ENCODE results near the gene SSR1. TPM values are rescaled to one million over a fixed set of nuclear protein-coding genes. Genes with fewer than 3 reads are reported as not detected.
"Not testable (repeated sequence)": the region's sequence is repeated elsewhere in the genome, so short reads cannot be mapped to it uniquely, and the experiment has no call there.

Gene SSR1
- total and polyA plus RNA-seq, 2 of the 13 experiments (the other 11 are each of a cell fraction or from before 2014, with no cell fraction given), result 203 to 243 TPM

- ATAC-seq; H4K20me1 ChIP-seq (ENCODE audit: insufficient read depth, low read length); POLR2A ChIA-PET; DNase-seq (ENCODE audit: low spot score); H3K27ac ChIP-seq (ENCODE audit: extremely low read length, insufficient read depth, low read length); H3K4me2 ChIP-seq (ENCODE audit: low read depth, low read length); H2AFZ ChIP-seq (ENCODE audit: low read length); H3K79me2 ChIP-seq (ENCODE audit: insufficient read depth, low read length); FAIRE-seq; H3K36me3 ChIP-seq (replicated peaks in 1 of 2; ENCODE audit: control insufficient read depth in 1 of 2, insufficient read depth in 2 of 2, low read length in 2 of 2); H3K4me3 ChIP-seq (replicated peaks in 1 of 3; ENCODE audit: insufficient read depth in 1 of 3, low read depth in 2 of 3, low read length in 3 of 3); H3K9me3 ChIP-seq (ENCODE audit: low read length); BruUV-seq (replicated peaks); in situ Hi-C loops (cut with HindIII; ENCODE audit: extremely low pct_ligation_motif_present, low pct_unique_long_range_greater_than_20kb); H3K27me3 ChIP-seq (ENCODE audit: control insufficient read depth in 1 of 2, insufficient read depth in 2 of 2, low read length in 2 of 2); intact Hi-C loops (cut with micrococcal nuclease; ENCODE audit: unreplicated experiment); CTCF ChIA-PET (ENCODE audit: low intra/inter-chr PET ratio, low total read pairs); H3K9ac ChIP-seq (ENCODE audit: insufficient read depth, low read depth, low read length): not testable (repeated sequence)
- peaks cover 13% of the 10 kb centered on the region for H3K4me1 ChIP-seq (ENCODE audit: insufficient read depth, low read length)
- 34% methylated on average over 1 of the region's 1 CpG for WGBS (ENCODE audit: low lambda C conversion rate)
These were observed 37.6 kb upstream of the SSR1 start for GRCh38 chr6:7350591-7350990.

GRCh38 chr6:7347551-7347997 lies 34.6 kb upstream of the SSR1 start:
- POLR2A ChIA-PET, result interaction anchor here (0.6 to 1.9 kb wide), 4 partner anchors 22 to 194 kb away, joined by 3 to 11 read pairs (median 4); partner anchors contain the start of genes CAGE1, DSP and RIOK1
- H3K4me3 ChIP-seq (replicated peaks in 1 of 3; ENCODE audit: insufficient read depth in 1 of 3, low read depth in 2 of 3, low read length in 3 of 3), result 0 out of 6 replicates have a peak overlapping the region, but pooled peaks of 1 of the 3 experiments have one; percentile 25
- H3K9ac ChIP-seq (ENCODE audit: insufficient read depth, low read depth, low read length), result peak overlapping the region; percentile 40; the same call in 1 of the 2 replicates
- WGBS (ENCODE audit: low lambda C conversion rate), result 7% methylated on average over 2 of the region's 2 CpGs
- peak overlapping the region; percentile 56 for H3K4me2 ChIP-seq (ENCODE audit: low read depth, low read length)
- H3K27ac ChIP-seq (ENCODE audit: extremely low read length, insufficient read depth, low read length), result peak overlapping the region; percentile 53
- H4K20me1 ChIP-seq (ENCODE audit: insufficient read depth, low read length); H3K79me2 ChIP-seq (ENCODE audit: insufficient read depth, low read length); BruUV-seq (replicated peaks); FAIRE-seq; H3K27me3 ChIP-seq (ENCODE audit: control insufficient read depth in 1 of 2, insufficient read depth in 2 of 2, low read length in 2 of 2); CTCF ChIA-PET (ENCODE audit: low intra/inter-chr PET ratio, low total read pairs); H3K36me3 ChIP-seq (replicated peaks in 1 of 2; ENCODE audit: control insufficient read depth in 1 of 2, insufficient read depth in 2 of 2, low read length in 2 of 2); intact Hi-C loops (cut with micrococcal nuclease; ENCODE audit: unreplicated experiment); H3K9me3 ChIP-seq (ENCODE audit: low read length); in situ Hi-C loops (cut with HindIII; ENCODE audit: extremely low pct_ligation_motif_present, low pct_unique_long_range_greater_than_20kb); TF ChIP-seq MAZ (IDR thresholded peaks at IDR 0.05; ENCODE audit: borderline replicate concordance, low read depth, low read length): not testable (repeated sequence)
- H3K4me1 ChIP-seq (ENCODE audit: insufficient read depth, low read length), result peaks cover 26% of the 10 kb centered on the region
- peak overlapping the region; percentile 81 for H2AFZ ChIP-seq (ENCODE audit: low read length)
- ATAC-seq, result peak; percentile 62
- DNase-seq (ENCODE audit: low spot score), result peak; percentile 51
- 0 out of 2 replicates have a peak, but pooled peaks have one; percentile 49 for TF ChIP-seq EHMT2 (IDR thresholded peaks at IDR 0.05; ENCODE audit: borderline replicate concordance, low read depth, low read length)
- TF ChIP-seq BCL3 (CRISPR knock-in tag; IDR thresholded peaks at IDR 0.05), result 0 out of 2 replicates have a peak, but pooled peaks have one; percentile 28
- peak; percentile 79; the same call in 1 of the 2 replicates for TF ChIP-seq NFE2L2 (IDR thresholded peaks at IDR 0.05; ENCODE audit: low read length)
- peak; percentile 16; the same call in 1 of the 2 replicates for TF ChIP-seq ARID4A (CRISPR knock-in tag; IDR thresholded peaks at IDR 0.05; ENCODE audit: borderline replicate concordance)
- TF ChIP-seq TARDBP (CRISPR knock-in tag; IDR thresholded peaks at IDR 0.05), result 0 out of 2 replicates have a peak, but pooled peaks have one; percentile 15
- TF ChIP-seq POGZ (CRISPR knock-in tag; IDR thresholded peaks at IDR 0.05), result 0 out of 2 replicates have a peak, but pooled peaks have one; percentile 15
- 0 out of 2 replicates have a peak, but pooled peaks have one; percentile 51 for TF ChIP-seq ZNF274 (CRISPR knock-in tag; IDR thresholded peaks at IDR 0.05)
- TF ChIP-seq MAFK (conservative IDR thresholded peaks at IDR 0.05 in 1 of 2, IDR thresholded peaks at IDR 0.05 in 1 of 2; ENCODE audit: low read length in 2 of 2), result peak in 1 of 2 experiments; percentile 27; a peak in 2 of 4 replicates
- 0 out of 2 replicates have a peak, but pooled peaks have one; percentile 27 for TF ChIP-seq MAZ (CRISPR knock-in tag; IDR thresholded peaks at IDR 0.05; ENCODE audit: low read depth)
- TF ChIP-seq CBX5 (CRISPR knock-in tag; IDR thresholded peaks at IDR 0.05; ENCODE audit: borderline replicate concordance), result peak; percentile 40; the same call in 1 of the 2 replicates
